DMS53 treated with DMSO at 0.1 percent for 48 hours (cell line): ENCODE results near the gene ARHGDIG.
A peak's percentile ranks its signal among the peaks of the same experiment; 100 is the strongest.

Experiments
- DNase-seq: peaks from one replicate; lab custom pipeline; 2025; ENCODE audit not compliant: unreplicated experiment; lab: John Stamatoyannopoulos, UW

The ARHGDIG gene

DNA sequence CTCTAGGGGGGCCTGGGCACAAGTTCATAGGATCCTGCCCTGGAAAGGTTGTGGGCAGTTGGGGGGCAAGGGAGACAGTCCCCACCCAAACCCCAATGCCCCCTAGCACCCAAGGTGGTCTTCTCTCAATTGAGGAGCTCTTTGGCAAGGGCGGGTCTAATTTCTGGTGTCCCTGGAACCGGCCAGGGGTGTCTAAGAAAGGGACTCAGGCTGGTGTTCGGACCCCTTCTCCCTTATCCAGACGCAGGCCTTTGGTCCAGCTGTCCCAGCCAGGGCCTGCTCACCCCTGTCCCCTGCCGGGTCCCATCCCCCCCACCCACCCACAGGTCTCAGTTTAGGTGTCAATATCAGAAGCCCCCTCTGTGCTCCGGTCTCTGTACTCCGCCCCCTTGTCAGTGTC is 860 bp upstream of the ARHGDIG start:
- DNase-seq = no peak

DNA sequence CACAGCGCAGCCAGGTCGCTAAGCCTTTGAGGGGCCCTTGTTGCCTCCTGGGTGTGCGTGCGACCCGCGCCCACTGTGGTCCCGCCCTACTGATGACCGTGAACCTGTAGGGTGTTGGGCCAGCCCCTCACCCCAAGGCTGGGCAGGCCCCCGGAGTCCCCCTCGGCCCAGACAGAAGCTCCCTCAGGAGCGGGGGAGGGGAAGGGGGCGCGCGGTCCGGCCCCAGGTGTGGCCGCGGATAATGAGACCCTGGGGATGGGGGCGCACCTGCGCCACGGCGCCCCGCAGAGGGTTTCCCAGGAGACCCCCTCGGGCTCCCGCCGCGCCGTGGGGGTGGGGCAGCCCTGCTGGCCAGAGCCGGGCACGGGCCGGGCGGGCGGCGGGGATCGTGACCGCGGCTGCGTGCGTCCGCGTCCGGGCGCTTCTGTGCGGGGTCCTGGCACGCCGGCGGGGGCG is 358 bp upstream of the ARHGDIG start:
- DNase-seq = no peak

DNA sequence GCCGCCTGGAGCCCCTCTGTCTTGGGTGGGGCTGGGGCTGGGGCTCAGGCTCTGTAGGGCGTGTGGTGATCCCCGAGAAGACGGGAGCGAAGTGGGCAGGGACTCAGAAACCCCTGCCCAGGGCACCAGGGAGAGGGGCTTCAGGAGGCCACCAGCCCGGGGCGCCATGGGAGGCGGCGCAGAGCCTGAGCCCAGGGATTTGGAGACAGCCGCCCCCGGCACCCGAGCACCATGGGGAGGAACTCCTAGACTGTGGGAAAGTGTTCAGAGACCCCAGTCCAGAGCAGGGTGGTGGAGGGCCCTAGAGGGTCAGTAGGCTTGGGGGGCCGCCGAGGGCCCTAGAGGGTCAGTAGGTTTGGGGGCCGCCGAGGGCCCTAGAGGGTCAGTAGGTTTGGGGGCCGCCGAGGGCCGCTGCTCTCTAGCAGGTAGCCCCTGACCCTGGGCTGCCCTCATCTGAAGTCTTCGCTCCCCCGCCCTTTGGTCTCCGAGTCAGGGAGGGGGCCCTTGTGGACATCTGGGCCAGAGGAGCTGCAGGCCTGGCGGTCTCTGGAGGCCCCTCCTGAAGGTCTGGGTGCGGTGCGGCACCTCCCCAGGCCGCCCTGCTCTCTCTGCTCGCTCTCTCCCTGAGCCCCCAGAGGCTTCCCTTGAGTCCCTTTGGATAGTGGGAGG is 734 bp downstream of the ARHGDIG start:
- DNase-seq = no peak

GRCh38 chr16:281660-282255 is 1.4 kb downstream of the ARHGDIG start:
- DNase-seq = no peak

DNA sequence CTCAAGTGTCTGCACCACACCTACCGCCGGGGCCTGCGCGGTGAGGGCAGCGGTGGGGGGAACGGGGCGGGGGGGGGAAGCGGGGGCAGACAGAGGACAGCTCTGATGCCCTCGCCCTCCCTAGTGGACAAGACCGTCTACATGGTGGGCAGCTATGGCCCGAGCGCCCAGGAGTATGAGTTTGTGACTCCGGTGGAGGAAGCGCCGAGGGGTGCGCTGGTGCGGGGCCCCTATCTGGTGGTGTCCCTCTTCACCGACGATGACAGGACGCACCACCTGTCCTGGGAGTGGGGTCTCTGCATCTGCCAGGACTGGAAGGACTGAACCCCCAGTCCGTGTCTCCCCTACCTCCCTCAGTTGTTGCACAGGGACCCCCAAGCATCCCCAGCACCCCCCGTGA is 2.1 kb downstream of the ARHGDIG start:
- no peak for DNase-seq

DNA sequence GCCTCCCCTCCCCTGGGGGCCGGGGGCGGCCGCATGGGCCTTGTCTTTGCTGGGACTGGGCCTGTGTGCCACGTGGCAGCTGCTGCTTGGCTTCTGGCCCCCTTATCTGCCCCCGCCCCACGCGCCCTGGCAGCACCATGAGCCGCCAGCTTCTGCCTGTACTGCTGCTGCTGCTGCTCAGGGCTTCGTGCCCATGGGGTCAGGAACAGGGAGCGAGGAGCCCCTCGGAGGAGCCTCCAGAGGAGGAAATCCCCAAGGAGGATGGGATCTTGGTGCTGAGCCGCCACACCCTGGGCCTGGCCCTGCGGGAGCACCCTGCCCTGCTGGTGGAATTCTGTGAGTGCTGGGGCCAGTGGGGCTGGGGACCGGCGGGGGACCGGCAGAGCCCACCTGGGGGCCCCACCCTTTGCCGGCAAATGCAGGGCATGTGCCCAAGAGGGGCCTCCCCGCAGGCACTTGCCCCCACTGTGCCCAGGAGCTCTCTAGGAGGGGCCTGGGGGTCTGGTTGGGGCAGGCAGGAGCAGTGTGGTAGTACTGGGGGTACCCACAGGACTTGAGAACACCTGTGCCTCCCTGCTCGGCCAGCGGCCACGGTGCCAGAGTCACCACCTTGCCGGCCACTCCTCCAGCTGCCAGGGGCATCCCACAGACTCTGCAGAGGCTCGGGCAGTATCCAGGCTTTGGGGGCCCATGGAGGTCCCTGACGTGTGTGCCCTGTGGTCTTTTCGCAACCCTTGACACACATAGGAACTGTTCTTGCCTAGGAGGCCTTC is 2.8 kb downstream of the ARHGDIG start, which contains the start of gene PDIA2:
Gene PDIA2, plus strand, starts transcription at position 132 of the 773 bp plus-strand sequence. Its CDS starts 6 bp downstream, at position 138.
- DNase-seq = no peak

- DNase-seq = no peak
These were observed 4.1 kb downstream of the ARHGDIG start for GRCh38 chr16:284204-285120.

DNA sequence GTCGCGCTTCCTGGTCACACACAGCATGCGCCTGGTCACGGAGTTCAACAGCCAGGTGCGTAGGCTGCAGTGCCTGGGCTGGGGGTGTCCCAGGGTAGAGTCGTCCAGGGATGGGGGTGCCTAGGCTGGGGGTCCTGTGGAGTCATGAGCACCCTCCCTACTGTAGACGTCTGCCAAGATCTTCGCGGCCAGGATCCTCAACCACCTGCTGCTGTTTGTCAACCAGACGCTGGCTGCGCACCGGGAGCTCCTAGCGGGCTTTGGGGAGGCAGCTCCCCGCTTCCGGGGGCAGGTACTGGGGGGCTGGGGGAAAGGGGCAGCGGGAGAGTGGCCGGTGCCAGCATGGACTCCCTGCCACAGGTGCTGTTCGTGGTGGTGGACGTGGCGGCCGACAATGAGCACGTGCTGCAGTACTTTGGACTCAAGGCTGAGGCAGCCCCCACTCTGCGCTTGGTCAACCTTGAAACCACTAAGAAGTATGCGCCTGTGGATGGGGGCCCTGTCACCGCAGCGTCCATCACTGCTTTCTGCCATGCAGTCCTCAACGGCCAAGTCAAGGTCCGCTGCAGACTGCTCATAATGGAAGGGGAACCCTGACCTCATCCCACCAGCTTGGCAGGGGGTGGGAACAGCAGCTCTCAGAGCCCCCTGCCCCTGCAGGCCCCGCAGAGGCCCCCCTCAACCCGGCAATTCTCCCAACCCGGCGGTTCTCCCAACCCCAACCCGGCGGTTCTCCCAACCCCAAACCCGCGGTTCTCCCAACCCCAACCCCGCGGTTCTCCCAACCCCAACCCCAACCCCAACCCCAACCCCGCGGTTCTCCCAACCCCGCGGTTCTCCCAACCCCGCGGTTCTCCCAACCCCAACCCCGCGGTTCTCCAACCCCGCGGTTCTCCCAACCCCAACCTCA is 5.0 kb downstream of the ARHGDIG start:
- no peak for DNase-seq

DNA sequence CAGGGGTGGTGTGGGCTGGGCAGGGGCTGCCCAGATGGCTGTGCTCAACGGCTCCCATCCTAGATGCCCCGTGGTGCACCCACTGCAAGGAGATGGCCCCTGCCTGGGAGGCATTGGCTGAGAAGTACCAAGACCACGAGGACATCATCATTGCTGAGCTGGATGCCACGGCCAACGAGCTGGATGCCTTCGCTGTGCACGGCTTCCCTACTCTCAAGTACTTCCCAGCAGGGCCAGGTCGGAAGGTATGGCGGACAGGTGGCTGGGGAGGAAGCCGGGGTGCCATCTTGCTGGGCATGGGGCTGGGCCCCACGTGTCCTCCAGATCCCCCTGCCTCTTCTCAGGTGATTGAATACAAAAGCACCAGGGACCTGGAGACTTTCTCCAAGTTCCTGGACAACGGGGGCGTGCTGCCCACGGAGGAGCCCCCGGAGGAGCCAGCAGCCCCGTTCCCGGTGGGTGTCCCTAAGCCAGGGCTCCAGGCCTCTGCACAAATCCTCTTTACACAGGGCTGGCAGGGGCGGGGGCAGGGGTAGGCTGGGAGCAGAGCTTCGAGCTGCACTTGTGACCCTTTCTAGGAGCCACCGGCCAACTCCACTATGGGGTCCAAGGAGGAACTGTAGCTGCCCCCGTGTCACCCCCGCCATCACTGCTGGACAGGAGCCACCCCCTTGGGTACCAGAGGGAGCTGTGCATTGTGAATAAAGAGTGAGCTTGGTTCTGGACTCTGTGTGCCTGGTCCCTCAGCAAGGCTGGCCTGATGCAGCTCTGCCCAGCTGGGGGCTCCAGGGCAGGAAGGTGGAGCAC is 6.3 kb downstream of the ARHGDIG start:
- DNase-seq = no peak

GRCh38 chr16:287298-287811 is 7.0 kb downstream of the ARHGDIG start:
- DNase-seq = peak; percentile 40

DNA sequence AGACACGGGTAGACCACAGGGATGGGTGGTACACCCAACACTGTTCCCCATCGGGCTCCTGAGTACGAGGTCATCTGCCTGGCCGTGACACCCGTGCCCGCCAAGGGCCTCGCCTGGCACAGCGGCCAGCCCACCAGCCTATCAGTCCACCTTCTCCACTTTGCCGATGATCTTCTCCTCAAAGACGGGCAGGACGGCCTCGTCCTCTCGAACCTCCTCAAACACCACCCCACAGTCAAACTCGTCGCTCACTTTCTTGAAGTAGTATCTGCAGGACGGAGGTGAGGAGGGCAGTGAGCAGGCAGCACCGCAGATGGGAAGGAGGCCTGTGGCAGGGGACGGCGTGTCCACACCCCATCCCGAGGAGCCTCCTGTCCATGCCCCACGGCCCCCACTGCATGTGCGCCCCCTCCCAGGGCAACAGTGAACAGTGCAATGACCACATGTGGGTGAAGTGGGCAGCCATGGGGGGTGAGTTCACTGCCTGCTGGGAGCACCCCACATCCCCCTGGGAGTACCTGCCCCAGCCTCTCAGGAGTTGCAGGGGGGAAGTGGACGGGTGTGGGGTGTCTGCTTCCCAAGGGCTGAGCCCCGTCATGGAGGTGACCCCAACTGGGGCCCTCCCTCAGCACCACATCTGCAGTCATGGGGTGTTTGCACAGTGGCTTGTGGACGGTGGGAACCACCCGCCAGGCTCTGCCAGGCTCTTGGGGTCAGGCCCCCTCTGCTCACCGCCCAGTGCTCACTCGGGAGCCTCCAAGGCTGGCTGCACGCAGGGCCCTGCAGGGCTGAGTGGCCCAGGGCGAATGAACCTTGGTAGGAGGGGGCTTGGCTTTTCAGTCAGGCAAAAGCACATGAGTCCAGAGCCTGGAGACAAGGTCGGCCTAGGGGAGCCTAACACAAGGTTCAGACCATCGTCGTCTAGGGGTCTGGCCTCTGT is 7.9 kb downstream of the ARHGDIG start:
- DNase-seq = no peak

DNA sequence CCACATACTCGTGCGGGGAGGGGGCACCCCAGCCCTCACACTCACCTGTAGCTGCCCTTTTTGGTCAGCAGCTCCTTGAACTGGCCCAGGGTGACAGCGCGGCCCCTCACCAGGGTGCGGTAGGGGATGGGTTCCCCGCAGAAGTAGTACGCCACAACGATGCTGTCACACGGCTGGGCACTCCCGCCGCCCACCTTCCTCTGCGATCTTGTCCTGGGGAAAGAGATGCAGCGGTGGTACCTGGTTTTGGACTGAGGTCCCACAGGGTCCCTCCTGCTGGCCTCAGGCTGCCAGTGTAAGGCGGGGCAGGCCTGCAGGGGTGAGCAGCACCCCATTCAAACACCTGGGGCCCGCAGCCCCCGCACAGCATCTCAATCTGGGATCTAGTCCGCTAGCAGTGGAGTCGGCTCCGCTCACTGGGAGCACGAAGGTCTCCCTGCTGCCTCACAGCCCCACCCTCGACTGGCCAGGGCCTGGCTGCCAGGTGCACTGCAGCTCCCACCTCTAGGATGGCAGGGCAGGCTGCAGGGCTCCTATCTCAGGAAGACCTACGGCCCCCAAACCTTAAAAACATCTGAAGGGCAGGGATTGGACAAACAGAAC is 9.1 kb downstream of the ARHGDIG start:
- no peak for DNase-seq

DNA sequence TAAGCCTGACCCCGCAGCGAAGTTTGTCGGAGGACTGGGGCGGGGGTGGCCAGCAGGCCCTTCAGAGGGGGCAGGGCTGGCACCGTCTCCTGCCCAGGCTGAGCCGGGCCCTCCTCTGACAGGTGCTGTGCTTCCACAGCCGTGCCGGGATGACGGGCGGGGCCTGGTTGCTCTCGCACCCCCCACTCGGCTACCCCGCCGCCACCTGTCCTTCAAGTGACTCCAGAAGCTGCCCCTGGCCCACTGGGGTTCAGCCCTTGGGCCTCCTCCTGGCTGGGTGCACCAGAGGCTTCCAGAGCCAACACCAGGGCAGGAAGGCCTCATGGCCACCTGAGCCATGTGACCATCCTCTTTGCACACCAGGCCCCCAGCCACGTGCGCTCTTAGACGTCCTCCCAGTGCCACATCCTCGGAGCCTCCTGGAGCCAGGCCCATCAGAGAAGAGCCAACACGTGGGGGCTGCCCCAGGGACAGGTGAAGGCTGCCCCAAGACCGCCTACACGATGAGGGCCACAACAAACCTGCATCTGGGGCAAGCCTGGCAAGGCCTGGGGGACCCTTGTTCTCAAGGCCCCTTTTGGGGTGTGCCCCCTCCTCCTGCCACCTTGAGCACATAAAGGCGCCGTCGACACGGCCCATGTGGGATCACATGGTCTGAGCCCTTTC is 9.8 kb downstream of the ARHGDIG start:
- no peak for DNase-seq

GRCh38 chr16:290681-291405 is 10.5 kb downstream of the ARHGDIG start:
- no peak for DNase-seq

DNA sequence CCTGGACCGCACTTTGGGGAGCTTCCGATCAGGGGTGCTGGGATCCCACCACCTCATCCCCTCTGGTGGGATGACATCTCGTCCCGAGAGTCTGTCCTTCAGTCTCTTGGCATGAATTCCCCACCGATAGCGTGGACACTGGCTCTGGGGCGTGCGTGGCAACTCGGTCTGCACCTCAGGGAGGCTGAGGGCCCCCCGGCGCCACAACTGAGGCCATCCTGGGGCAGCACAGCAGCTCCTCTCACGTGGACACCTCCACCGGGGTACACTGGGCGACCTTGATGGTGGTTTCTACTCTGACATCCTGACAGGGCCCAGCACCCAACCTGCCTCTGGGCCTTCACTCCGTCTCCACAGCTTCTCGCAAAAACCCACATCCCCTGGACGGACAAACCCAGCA is 11.1 kb downstream of the ARHGDIG start:
- DNase-seq = no peak
